GM19438 (cell line): Measurements from ENCODE around the gene LIMK2.

Experiments
- ATAC-seq: cut with Tn5 transposase; IDR thresholded peaks from one replicate; pipeline ENCODE4 v1.9.1; 2021; ENCODE audit warnings: low read depth; ENCODE audit not compliant: unreplicated experiment

LIMK2 gene

GRCh38 chr22:31271026-31271425 is 58.9 kb downstream of the LIMK2 start:
- no peak for ATAC-seq

- no peak for ATAC-seq
Observed at GRCh38 chr22:31271485-31271884, 59.4 kb downstream of the LIMK2 start.

- ATAC-seq: no peak
Observed at GRCh38 chr22:31272522-31273446, 60.7 kb downstream of the LIMK2 start.

GRCh38 chr22:31274017-31274416 is 61.9 kb downstream of the LIMK2 start:
- no peak for ATAC-seq

- ATAC-seq: no peak
Observed at GRCh38 chr22:31275018-31275417, 62.9 kb downstream of the LIMK2 start.

- no peak for ATAC-seq
Observed at GRCh38 chr22:31275576-31275975, 63.5 kb downstream of the LIMK2 start.

- no peak for ATAC-seq
Observed at GRCh38 chr22:31276426-31277167, 64.5 kb downstream of the LIMK2 start.

- ATAC-seq: no peak
Observed at GRCh38 chr22:31277741-31278140, 65.6 kb downstream of the LIMK2 start.

- ATAC-seq: no peak
Observed at GRCh38 chr22:31278151-31278621, 66.1 kb downstream of the LIMK2 start.

GRCh38 chr22:31278626-31279326 is 66.7 kb downstream of the LIMK2 start:
- no peak for ATAC-seq

GRCh38 chr22:31279327-31279669 is 67.2 kb downstream of the LIMK2 start:
- no peak for ATAC-seq

- ATAC-seq: no peak
Observed at GRCh38 chr22:31279821-31280505, 67.9 kb downstream of the LIMK2 start.

- no peak for ATAC-seq
Observed at GRCh38 chr22:31281733-31282132, 69.6 kb downstream of the LIMK2 start.

GRCh38 chr22:31282748-31283468 is 70.8 kb downstream of the LIMK2 start:
- no peak for ATAC-seq

GRCh38 chr22:31284281-31285155 is 72.4 kb downstream of the LIMK2 start:
- no peak for ATAC-seq

GRCh38 chr22:31286360-31287255 is 74.5 kb downstream of the LIMK2 start:
- no peak for ATAC-seq

- no peak for ATAC-seq
Observed at GRCh38 chr22:31287818-31288495, 75.9 kb downstream of the LIMK2 start.
